ENCODE data around the gene ZNF503.
"Not testable (repeated sequence)": the region's sequence is repeated elsewhere in the genome, so short reads cannot be mapped to it uniquely, and the experiment has no call there.

ZNF503 gene

DNA sequence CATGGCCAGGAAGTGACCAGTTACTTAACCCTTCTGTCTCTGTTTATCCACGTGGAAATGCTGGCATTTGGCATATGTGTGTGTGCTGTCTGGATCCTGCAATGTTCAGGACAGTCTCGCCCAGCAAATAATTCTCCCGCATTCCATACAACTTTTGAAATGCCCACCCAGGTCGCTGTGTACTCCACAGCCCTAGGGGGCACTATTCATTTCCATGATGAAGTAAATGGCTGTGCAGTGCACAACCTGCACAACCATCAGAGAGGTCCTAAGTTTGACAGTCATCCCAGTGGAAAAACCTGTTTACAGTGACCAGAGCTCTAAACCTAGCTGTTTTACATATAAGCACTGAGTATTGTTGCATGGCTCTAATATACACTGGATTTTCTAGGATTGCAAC lies 38.1 kb downstream of the ZNF503 start:
- in situ Hi-C loops (cut with MboI; ENCODE audit: low sequenced_read_pairs): no loop called here

GRCh38 chr10:75359876-75360275 lies 41.7 kb downstream of the ZNF503 start:
- in situ Hi-C loops (cut with MboI; ENCODE audit: low sequenced_read_pairs): not testable (repeated sequence)

DNA sequence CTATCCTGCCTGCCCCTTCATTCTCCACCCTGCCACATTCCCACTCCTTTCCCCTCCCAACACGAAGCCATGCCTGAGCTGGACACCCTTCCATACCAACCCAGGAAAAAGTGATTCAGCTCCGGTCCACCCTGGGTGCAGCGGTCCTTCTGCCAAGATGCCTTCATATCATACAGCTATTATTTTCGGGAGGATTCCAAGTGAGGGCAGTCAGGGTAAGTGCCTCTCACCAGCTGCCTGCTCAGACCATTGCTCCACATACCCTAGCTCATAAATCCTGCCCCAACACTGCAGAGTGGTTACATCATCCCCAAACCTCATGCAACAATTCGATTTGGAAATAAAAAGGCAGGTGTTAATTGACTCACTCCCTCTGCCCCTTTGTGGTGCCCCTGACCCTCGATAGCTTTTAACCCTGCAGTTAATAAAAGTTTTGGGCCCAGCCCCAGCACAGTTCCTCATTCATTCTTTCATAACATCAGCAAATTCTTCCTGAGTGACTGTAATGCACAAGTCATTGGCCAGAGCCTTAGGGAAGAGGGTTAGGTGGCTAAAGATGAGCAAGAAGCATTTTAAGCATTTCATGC lies 42.6 kb downstream of the ZNF503 start:
- in situ Hi-C loops (cut with MboI; ENCODE audit: low sequenced_read_pairs): no loop called here

DNA sequence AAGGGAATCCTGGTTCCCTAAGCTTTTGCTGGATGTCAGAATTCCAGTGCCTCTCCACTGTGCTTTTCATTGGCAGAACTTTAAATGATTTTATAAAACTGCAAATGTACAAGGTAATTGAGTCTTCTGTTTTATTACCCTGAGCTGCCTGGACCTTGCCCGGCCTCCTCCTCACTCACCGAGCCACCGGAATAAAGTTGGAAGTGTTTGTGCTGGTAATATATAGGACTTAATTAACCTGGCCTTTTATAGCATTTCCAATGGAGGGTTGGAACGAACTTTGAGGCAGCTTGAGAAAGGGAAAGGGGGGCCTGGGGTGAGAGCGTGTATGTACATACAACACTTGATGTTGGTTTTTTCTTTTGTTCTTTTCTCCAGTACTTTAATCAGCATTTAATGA lies 43.4 kb downstream of the ZNF503 start:
- in situ Hi-C loops (cut with MboI; ENCODE audit: low sequenced_read_pairs): no loop called here

GRCh38 chr10:75357500-75357899 lies 44.1 kb downstream of the ZNF503 start:
- in situ Hi-C loops (cut with MboI; ENCODE audit: low sequenced_read_pairs): no loop called here

GRCh38 chr10:75356484-75356883 lies 45.1 kb downstream of the ZNF503 start:
- in situ Hi-C loops (cut with MboI; ENCODE audit: low sequenced_read_pairs): no loop called here

GRCh38 chr10:75355706-75356105 lies 45.9 kb downstream of the ZNF503 start:
- in situ Hi-C loops (cut with MboI; ENCODE audit: low sequenced_read_pairs): no loop called here

GRCh38 chr10:75353183-75353582 lies 48.4 kb downstream of the ZNF503 start:
- in situ Hi-C loops (cut with MboI; ENCODE audit: low sequenced_read_pairs): no loop called here

DNA sequence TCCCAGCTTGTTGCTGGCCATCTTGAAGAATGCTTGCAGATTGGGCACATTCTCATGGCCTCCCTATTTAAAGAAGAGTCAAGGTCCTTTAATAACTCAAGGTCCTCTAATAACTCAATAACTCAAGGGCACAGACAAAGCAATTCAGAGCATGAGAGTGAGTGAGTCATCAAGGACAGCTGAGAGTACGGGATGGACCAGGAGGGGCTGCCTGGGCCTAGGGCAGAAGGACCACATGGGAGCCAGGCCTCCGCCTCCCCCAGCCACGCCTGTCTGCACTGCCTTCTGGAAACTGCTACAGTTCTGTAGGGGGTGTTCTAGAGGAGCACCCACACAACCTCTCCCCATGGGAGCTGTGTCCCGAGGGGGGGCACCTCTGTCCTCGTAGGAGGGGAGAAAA lies 48.9 kb downstream of the ZNF503 start:
- in situ Hi-C loops (cut with MboI; ENCODE audit: low sequenced_read_pairs): no loop called here

DNA sequence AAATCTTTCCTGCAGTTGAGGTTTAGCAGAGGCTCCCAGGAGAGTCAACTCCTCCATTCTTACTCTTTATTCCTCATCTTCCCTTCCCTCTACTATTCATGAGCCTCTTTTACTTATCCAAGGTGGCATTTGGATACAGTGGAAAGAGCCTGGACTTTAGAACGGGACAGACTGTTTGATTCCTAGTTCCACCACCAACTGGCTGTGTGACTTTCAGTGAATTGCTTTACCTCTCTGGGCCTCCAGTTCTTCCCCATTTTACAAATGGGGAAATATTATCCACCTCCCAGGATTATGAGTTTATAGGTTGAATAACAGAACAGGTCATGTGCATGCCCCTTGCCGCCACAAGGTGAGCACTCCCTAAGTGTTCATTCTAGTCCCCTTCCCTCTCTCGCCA lies 49.9 kb downstream of the ZNF503 start:
- in situ Hi-C loops (cut with MboI; ENCODE audit: low sequenced_read_pairs): no loop called here

GRCh38 chr10:75350791-75351190 lies 50.8 kb downstream of the ZNF503 start:
- in situ Hi-C loops (cut with MboI; ENCODE audit: low sequenced_read_pairs): no loop called here

All from HL-60/S4 treated with retinoic acid at 250 ng/mL for 4 days and 3 days (cell line).